PFSK-1 (cell line): Measurements from ENCODE around the gene PON2.

Experiments
- FOXP2 ChIP-seq: optimal IDR thresholded peaks from 2 replicates; pipeline ENCODE3; 2011; ENCODE audit warnings: borderline replicate concordance, control low read depth, inconsistent platforms; ENCODE audit not compliant: insufficient read depth; ENCODE audit errors: extremely low read length, extremely low read depth
- POLR2AphosphoS5 ChIP-seq: IDR thresholded peaks from 2 replicates; pipeline ENCODE4 v1.6.1; 2012; ENCODE audit warnings: low read depth, mild to moderate bottlenecking, control low read depth, low read length, moderate library complexity
- REST ChIP-seq, 2 experiments: IDR thresholded peaks; 2 replicates each; pipeline versions ENCODE4 v1.6.1 to v1.8.0; 2011 to 2012; ENCODE audit warnings: low read depth in 2 of 2, low read length in 2 of 2, control low read depth in 1 of 2, inconsistent platforms in 1 of 2, mild to moderate bottlenecking in 1 of 2, moderate library complexity in 1 of 2; ENCODE audit not compliant: insufficient read depth in 1 of 2
- SIN3A ChIP-seq: IDR thresholded peaks from 2 replicates; pipeline ENCODE4 v1.6.1; 2012; ENCODE audit warnings: mild to moderate bottlenecking, low read length, moderate library complexity, borderline replicate concordance; ENCODE audit not compliant: insufficient read depth
- TAF1 ChIP-seq: IDR thresholded peaks from 2 replicates; pipeline ENCODE4 v1.6.1; 2012; ENCODE audit warnings: low read length, control low read depth, borderline replicate concordance; ENCODE audit not compliant: insufficient read depth

- no peak for TF ChIP-seq TAF1
- TF ChIP-seq POLR2AphosphoS5, result no peak
- no peak for TF ChIP-seq REST (IDR thresholded peaks at IDR 0.05; ENCODE audit: insufficient read depth in 1 of 2, low read depth in 2 of 2, low read length in 2 of 2)
- TF ChIP-seq SIN3A, result no peak
- no peak for TF ChIP-seq FOXP2
These were observed 36.2 kb upstream of the PON2 start for GRCh38 chr7:95471071-95471470.
